HEK293T (cell line): Measurements from ENCODE around the gene CBARP.
"Not testable (repeated sequence)": the region's sequence is repeated elsewhere in the genome, so short reads cannot be mapped to it uniquely, and the experiment has no call there.

ENCODE experiments used
- CTCF ChIA-PET: fragments of 350-600 bp; formaldehyde crosslinking; extraction: SDS; loops from one replicate; lab custom pipeline; 2021; ENCODE audit warnings: antibody characterized with exemption, inconsistent platforms; lab: Yijun Ruan, JAX
- POLR2A ChIA-PET: fragments of 350-600 bp; formaldehyde crosslinking; extraction: SDS; loops from one replicate; lab custom pipeline; 2020; ENCODE audit warnings: antibody characterized with exemption, inconsistent platforms; lab: Yijun Ruan, JAX
- DNase-seq: peaks from one replicate; pipeline ENCODE4 v3.0.0; 2012; ENCODE audit warnings: mixed read lengths; ENCODE audit errors: extremely low spot score
- ARNT ChIP-seq: fragments of 450-650 bp; IDR thresholded peaks from 2 replicates; pipeline ENCODE4 v1.6.1; 2017; ENCODE audit warnings: mild to moderate bottlenecking
- BHLHE40 ChIP-seq: fragments of 450-650 bp; IDR thresholded peaks from 2 replicates; pipeline ENCODE4 v1.6.1; 2016; ENCODE audit warnings: mild to moderate bottlenecking, moderate library complexity, borderline replicate concordance
- CTBP1 ChIP-seq: fragments of 450-650 bp; IDR thresholded peaks from 2 replicates; pipeline ENCODE4 v1.6.1; 2016; ENCODE audit warnings: borderline replicate concordance
- ELF4 ChIP-seq: fragments of 450-650 bp; IDR thresholded peaks from 2 replicates; pipeline ENCODE4 v1.6.1; 2017; ENCODE audit warnings: antibody characterized with exemption
- FOXA1 ChIP-seq: fragments of 450-650 bp; IDR thresholded peaks from 2 replicates; pipeline ENCODE4 v1.6.1; 2016; ENCODE audit warnings: mild to moderate bottlenecking
- FOXK2 ChIP-seq: fragments of 450-650 bp; IDR thresholded peaks from 2 replicates; pipeline ENCODE4 v1.6.1; 2016; ENCODE audit warnings: mild to moderate bottlenecking
- FOXM1 ChIP-seq: fragments of 450-650 bp; IDR thresholded peaks from 2 replicates; pipeline ENCODE4 v1.6.1; 2017; ENCODE audit warnings: mild to moderate bottlenecking, borderline replicate concordance
- HDGF ChIP-seq: fragments of 450-650 bp; IDR thresholded peaks from 2 replicates; pipeline ENCODE4 v1.6.1; 2017; ENCODE audit warnings: antibody characterized with exemption, borderline replicate concordance
- L3MBTL2 ChIP-seq: fragments of 450-650 bp; conservative IDR thresholded peaks from 2 replicates; pipeline ENCODE4 v1.6.1; 2016; ENCODE audit warnings: mild to moderate bottlenecking
- LEF1 ChIP-seq: fragments of 450-650 bp; IDR thresholded peaks from 2 replicates; pipeline ENCODE4 v1.6.1; 2017; ENCODE audit warnings: mild to moderate bottlenecking, borderline replicate concordance
- NFRKB ChIP-seq: fragments of 450-650 bp; IDR thresholded peaks from 2 replicates; pipeline ENCODE4 v1.6.1; 2016; ENCODE audit warnings: mild to moderate bottlenecking, moderate library complexity
- PKNOX1 ChIP-seq: fragments of 450-650 bp; IDR thresholded peaks from 2 replicates; pipeline ENCODE4 v1.6.1; 2016
- SP1 ChIP-seq: fragments of 450-650 bp; IDR thresholded peaks from 2 replicates; pipeline ENCODE4 v1.6.1; 2017
- SUZ12 ChIP-seq: fragments of 450-650 bp; IDR thresholded peaks from 2 replicates; pipeline ENCODE4 v1.6.1; 2016; ENCODE audit warnings: mild to moderate bottlenecking
- TARDBP ChIP-seq: fragments of 450-650 bp; IDR thresholded peaks from 2 replicates; pipeline ENCODE4 v1.6.1; 2016
- ZNF384 ChIP-seq: fragments of 450-650 bp; IDR thresholded peaks from 2 replicates; pipeline ENCODE4 v1.6.1; 2016

CBARP gene

GRCh38 chr19:1211494-1212234, 26.1 kb downstream of the CBARP start:
- TF ChIP-seq PKNOX1 (peak; percentile 90), BHLHE40 (no peak), ZNF384 (no peak)
- CTCF ChIA-PET = interaction anchor here (1.3 kb wide), 1 partner anchor 9 kb away, joined by 3 read pairs; no protein-coding TSS in a partner anchor
- POLR2A ChIA-PET = no interaction called here
- no peak for DNase-seq

DNA sequence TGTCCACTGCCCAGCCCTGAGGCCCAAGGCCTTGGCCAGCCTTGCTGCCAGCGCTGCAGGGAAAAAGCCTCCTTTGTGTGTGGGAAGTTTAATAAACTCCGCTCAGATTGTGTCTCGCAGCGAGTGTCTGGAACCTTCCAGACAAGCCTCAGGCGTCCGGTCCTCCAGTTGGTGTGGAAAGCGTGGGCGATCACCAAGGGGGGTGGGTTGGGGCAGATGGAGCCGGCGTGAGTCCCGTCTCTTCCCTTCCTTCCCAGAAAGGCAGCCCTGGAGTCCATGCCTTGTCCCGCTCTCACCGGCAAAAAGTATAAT, 27.6 kb downstream of the CBARP start:
- DNase-seq = no peak
- CTCF ChIA-PET = no interaction called here
- no peak for TF ChIP-seq LEF1
- no peak for TF ChIP-seq ARNT
- TF ChIP-seq PKNOX1 = no peak
- TF ChIP-seq CTBP1 = no peak
- TF ChIP-seq ELF4 = no peak
- POLR2A ChIA-PET = no interaction called here

- DNase-seq, CTCF ChIA-PET, POLR2A ChIA-PET: not testable (repeated sequence)
These were observed 29.0 kb downstream of the CBARP start for GRCh38 chr19:1208830-1209229.

DNA sequence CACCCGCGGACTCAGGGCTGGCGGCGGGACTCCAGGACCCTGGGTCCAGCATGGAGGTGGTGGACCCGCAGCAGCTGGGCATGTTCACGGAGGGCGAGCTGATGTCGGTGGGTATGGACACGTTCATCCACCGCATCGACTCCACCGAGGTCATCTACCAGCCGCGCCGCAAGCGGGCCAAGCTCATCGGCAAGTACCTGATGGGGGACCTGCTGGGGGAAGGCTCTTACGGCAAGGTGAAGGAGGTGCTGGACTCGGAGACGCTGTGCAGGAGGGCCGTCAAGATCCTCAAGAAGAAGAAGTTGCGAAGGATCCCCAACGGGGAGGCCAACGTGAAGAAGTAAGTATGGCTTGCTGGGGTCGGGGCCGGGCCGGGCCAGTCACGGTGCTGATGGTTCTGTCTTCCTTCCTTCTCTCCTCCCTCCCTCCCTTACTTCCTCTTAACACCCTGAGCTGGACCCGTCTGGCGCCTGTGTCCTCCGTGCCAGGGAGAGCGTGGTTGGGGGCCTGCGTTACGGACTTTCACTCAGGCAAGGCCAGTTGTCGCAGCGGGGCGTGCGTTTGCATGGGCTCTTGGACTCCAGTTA, 30.8 kb downstream of the CBARP start:
- CTCF ChIA-PET = no interaction called here
- DNase-seq = no peak
- POLR2A ChIA-PET = no interaction called here
- no peak for TF ChIP-seq ARNT
- no peak for TF ChIP-seq FOXA1
- TF ChIP-seq HDGF = no peak
- no peak for TF ChIP-seq BHLHE40
- TF ChIP-seq TARDBP = no peak
- no peak for TF ChIP-seq FOXM1
- no peak for TF ChIP-seq ELF4
- no peak for TF ChIP-seq L3MBTL2
- TF ChIP-seq SUZ12 = no peak
- TF ChIP-seq LEF1 = no peak
- no peak for TF ChIP-seq ZNF384
- TF ChIP-seq FOXK2 = no peak
- TF ChIP-seq CTBP1 = no peak
- TF ChIP-seq SP1 = no peak
- no peak for TF ChIP-seq PKNOX1

DNA sequence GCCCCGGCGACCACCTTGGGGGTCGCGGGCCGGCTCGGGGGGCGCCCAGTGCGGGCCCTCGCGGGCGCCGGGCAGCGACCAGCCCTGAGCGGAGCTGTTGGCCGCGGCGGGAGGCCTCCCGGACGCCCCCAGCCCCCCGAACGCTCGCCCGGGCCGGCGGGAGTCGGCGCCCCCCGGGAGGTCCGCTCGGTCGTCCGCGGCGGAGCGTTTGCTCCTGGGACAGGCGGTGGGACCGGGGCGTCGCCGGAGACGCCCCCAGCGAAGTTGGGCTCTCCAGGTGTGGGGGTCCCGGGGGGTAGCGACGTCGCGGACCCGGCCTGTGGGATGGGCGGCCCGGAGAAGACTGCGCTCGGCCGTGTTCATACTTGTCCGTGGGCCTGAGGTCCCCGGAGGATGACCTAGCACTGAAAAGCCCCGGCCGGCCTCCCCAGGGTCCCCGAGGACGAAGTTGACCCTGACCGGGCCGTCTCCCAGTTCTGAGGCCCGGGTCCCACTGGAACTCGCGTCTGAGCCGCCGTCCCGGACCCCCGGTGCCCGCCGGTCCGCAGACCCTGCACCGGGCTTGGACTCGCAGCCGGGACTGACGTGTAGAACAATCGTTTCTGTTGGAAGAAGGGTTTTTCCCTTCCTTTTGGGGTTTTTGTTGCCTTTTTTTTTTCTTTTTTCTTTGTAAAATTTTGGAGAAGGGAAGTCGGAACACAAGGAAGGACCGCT, 31.5 kb downstream of the CBARP start:
- ChIA-PET CTCF (no interaction called here), POLR2A (no interaction called here)
- no peak for DNase-seq
- TF ChIP-seq BHLHE40 (no peak), L3MBTL2 (no peak), FOXA1 (no peak), HDGF (no peak), ELF4 (no peak), SP1 (no peak), TARDBP (no peak), CTBP1 (no peak), ARNT (no peak), PKNOX1 (no peak), ZNF384 (no peak), FOXM1 (no peak), NFRKB (no peak), SUZ12 (no peak), FOXK2 (no peak)
